ENCODE results near the gene ANKFY1. TPM values are rescaled to one million over a fixed set of nuclear protein-coding genes. Genes with fewer than 3 reads are reported as not detected.

Gene ANKFY1
- total RNA-seq, 5 donors from 2014 or later (not counting 1 experiment from before 2014, with no cell fraction given): 58.0 to 69.6 (median 67.0) TPM

DNA sequence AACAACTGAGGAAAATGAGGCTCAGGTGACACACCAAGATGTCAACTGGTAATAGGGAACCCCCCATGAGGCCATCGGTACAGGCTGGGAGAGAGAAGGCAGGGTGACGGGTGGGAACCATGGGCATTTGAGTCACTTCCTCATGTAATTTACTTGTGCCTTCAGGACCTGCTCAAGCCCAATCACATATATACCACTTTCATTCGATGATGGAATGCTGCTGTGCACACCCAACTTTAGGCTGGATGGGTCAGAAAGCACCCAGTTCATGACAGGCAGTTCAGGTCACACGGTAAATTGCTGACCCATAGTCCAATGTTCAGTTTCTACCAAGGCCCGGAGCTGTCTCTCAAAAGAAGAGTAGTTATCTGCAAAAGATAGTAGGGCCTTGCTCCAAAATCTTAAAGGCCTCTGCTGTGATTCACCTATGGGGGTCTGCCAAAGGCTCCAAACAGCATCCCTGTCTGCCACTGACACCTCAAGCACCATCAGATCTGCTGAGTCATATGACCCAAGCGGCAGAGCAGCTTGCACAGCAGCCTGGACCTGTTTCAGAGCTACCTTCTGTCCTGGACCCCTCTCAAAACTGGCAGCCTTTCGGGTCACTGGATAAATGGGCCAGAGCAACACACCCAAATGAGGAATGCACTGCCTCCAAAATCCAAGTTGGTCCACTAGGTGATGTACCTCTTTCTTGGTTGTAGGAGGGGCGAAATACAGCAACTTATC lies 145.6 kb downstream of the ANKFY1 start:
- Mint-ChIP-seq H3K27me3 (no peaks in the 10 kb centered on the region), H3K4me3 (no peak overlapping the region), H3K4me1 (no peaks in the 10 kb centered on the region), H3K36me3 (peaks cover 34% of the 10 kb centered on the region), H3K27ac (peak overlapping the region in 1 of 2 donors; percentile 61), H3K9me3 (no peaks in the 10 kb centered on the region)
- Histone ChIP-seq H3K9me3 (no peaks in the 10 kb centered on the region), H3K36me3 (ENCODE audit: control insufficient read depth in 2 of 2, extremely low read depth in 1 of 2, insufficient read depth in 1 of 2, low read length in 1 of 2) (peaks cover 7 to 85% of the 10 kb centered on the region in 2 donors), H3K27me3 (replicated peaks in 1 of 2; ENCODE audit: control insufficient read depth in 2 of 2, extremely low read depth in 1 of 2, insufficient read depth in 2 of 2, low read length in 1 of 2) (no peaks in the 10 kb centered on the region), H3K27ac (ENCODE audit: low read length) (no peak overlapping the region), H3K4me3 (ENCODE audit: control insufficient read depth in 1 of 2, extremely low read depth in 1 of 2, low read length in 1 of 2) (no peak overlapping the region), H3K4me1 (ENCODE audit: control insufficient read depth in 1 of 2, extremely low read depth in 1 of 2, insufficient read depth in 2 of 2, low read length in 2 of 2) (no peaks in the 10 kb centered on the region)
- no peak for ATAC-seq (replicated peaks in 1 of 4)
- DNase-seq: no peak
- ChIA-PET CTCF (no interaction called here), POLR2A (no interaction called here)
- WGBS (ENCODE audit: insufficient coverage): 100% methylated on average over 3 of the region's 8 CpGs

DNA sequence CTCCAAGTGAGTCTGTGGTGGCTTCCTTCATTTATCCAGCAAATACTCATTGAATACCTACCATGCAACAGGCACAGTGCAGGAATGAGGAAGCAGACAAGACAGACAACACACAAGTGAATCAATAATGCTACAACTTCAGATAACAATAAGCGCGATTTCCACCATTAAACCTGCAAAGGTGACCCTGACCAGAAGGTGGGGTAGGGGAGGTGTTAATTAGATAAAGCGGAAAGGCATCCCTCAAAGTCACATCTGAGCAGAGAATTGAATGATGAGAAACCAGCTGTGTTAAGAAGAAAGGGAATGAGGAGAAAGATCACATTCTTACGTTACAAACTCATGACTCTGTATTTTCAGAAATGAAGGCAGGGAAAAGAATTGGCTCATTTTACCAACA lies 147.3 kb downstream of the ANKFY1 start:
- ATAC-seq (replicated peaks in 1 of 4): no peak
- H3K9me3 Mint-ChIP-seq: no peaks in the 10 kb centered on the region
- CTCF ChIA-PET: no interaction called here
- WGBS (ENCODE audit: insufficient coverage): 100% methylated on average over 1 of the region's 4 CpGs
- H3K9me3 ChIP-seq: no peaks in the 10 kb centered on the region
- no peak overlapping the region for H3K27ac ChIP-seq (ENCODE audit: low read length)
- no peaks in the 10 kb centered on the region for H3K27me3 Mint-ChIP-seq
- H3K4me1 ChIP-seq (ENCODE audit: control insufficient read depth in 1 of 2, extremely low read depth in 1 of 2, insufficient read depth in 2 of 2, low read length in 2 of 2): no peaks in the 10 kb centered on the region
- H3K4me3 ChIP-seq (ENCODE audit: control insufficient read depth in 1 of 2, extremely low read depth in 1 of 2, low read length in 1 of 2): no peak overlapping the region
- no peak overlapping the region for H3K27ac Mint-ChIP-seq
- H3K36me3 ChIP-seq (ENCODE audit: control insufficient read depth in 2 of 2, extremely low read depth in 1 of 2, insufficient read depth in 1 of 2, low read length in 1 of 2): peaks cover 13 to 84% of the 10 kb centered on the region in 2 donors
- peaks cover 37% of the 10 kb centered on the region for H3K36me3 Mint-ChIP-seq
- POLR2A ChIA-PET: no interaction called here
- no peak overlapping the region for H3K4me3 Mint-ChIP-seq
- no peak for DNase-seq
- no peaks in the 10 kb centered on the region for H3K4me1 Mint-ChIP-seq
- no peaks in the 10 kb centered on the region for H3K27me3 ChIP-seq (replicated peaks in 1 of 2; ENCODE audit: control insufficient read depth in 2 of 2, extremely low read depth in 1 of 2, insufficient read depth in 2 of 2, low read length in 1 of 2)

Other genes with a start within 250 kb of the ANKFY1 start
- 100 to 1,000 TPM in 1 of 5 donors, 10 to 100 TPM in 4; 84.4 to 107 (median 89.6) TPM for gene ZZEF1, start 120.9 kb downstream of the ANKFY1 start, total RNA-seq
- 10 to 100 TPM in 3 of 5 donors, 1 to 10 TPM in 2; 6.8 to 16.3 (median 10.1) TPM for gene CYB5D2, start 120.8 kb downstream of the ANKFY1 start, total RNA-seq
- 10 to 100 TPM; 49.6 to 62.5 (median 56.4) TPM for gene UBE2G1, start 102.7 kb upstream of the ANKFY1 start, total RNA-seq
- gene SPNS3, start 170.0 kb upstream of the ANKFY1 start, total RNA-seq: 1 to 10 TPM; 2.3 to 5.4 (median 4.6) TPM
- under 1 TPM; 0.30 to 0.75 (median 0.53) TPM for gene SPNS2, start 234.9 kb upstream of the ANKFY1 start, total RNA-seq